Measurements from ENCODE around the gene PJA1.

Gene PJA1

DNA sequence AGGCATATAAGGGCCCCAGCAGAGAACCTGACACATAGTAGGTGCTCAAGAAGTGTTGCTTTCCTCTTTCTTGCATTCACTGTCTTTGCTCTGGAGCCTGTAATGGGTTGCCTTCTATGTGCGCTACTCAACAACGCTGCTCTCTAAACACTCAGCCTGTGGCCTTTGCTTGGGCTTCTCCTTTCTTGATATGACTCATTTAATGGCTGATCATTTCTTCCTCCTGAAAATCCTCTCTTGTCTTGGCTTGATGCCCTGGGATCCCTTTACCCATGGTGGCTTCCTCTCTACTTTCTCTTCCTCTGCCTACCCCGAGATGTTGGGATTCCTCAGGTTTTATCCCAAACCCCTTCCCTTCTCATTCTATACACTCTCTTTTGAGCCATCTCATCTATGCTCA is 19.9 kb upstream of the PJA1 start:
- no peak overlapping the region for H3K27ac ChIP-seq (ENCODE audit: low read depth, low read length)
- no peaks in the 10 kb centered on the region for H3K27me3 ChIP-seq (ENCODE audit: control insufficient read depth, low read length)
- no peaks in the 10 kb centered on the region for H3K9me2 ChIP-seq (replicated peaks; ENCODE audit: control insufficient read depth, low read length)
- no peaks in the 10 kb centered on the region for H3K9me3 ChIP-seq (ENCODE audit: control insufficient read depth, insufficient read depth, low read length)
- no peaks in the 10 kb centered on the region for H3K36me3 ChIP-seq (ENCODE audit: control insufficient read depth, low read length)
- no peaks in the 10 kb centered on the region for H4K20me1 ChIP-seq (ENCODE audit: control insufficient read depth, insufficient read depth, low read depth, low read length)
- H3K4me2 ChIP-seq (ENCODE audit: low read length), result no peak overlapping the region
- no peaks in the 10 kb centered on the region for H3K4me1 ChIP-seq (ENCODE audit: control insufficient read depth, low read length)
- TF ChIP-seq, protein P1, sequence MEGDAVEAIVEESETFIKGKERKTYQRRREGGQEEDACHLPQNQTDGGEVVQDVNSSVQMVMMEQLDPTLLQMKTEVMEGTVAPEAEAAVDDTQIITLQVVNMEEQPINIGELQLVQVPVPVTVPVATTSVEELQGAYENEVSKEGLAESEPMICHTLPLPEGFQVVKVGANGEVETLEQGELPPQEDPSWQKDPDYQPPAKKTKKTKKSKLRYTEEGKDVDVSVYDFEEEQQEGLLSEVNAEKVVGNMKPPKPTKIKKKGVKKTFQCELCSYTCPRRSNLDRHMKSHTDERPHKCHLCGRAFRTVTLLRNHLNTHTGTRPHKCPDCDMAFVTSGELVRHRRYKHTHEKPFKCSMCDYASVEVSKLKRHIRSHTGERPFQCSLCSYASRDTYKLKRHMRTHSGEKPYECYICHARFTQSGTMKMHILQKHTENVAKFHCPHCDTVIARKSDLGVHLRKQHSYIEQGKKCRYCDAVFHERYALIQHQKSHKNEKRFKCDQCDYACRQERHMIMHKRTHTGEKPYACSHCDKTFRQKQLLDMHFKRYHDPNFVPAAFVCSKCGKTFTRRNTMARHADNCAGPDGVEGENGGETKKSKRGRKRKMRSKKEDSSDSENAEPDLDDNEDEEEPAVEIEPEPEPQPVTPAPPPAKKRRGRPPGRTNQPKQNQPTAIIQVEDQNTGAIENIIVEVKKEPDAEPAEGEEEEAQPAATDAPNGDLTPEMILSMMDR (IDR thresholded peaks at IDR 0.05; ENCODE audit: low read depth, low read length, poor library complexity, severe bottlenecking), result no peak
- no peak for TF ChIP-seq EZH2phosphoT487 (IDR thresholded peaks at IDR 0.05; ENCODE audit: borderline replicate concordance, low read length)
- H3F3A ChIP-seq (ENCODE audit: control insufficient read depth, insufficient read depth), result no peaks in the 10 kb centered on the region
- H3K4me3 ChIP-seq (ENCODE audit: low read length), result no peak overlapping the region
- no peaks in the 10 kb centered on the region for H3K79me2 ChIP-seq (ENCODE audit: control insufficient read depth, low read length)

DNA sequence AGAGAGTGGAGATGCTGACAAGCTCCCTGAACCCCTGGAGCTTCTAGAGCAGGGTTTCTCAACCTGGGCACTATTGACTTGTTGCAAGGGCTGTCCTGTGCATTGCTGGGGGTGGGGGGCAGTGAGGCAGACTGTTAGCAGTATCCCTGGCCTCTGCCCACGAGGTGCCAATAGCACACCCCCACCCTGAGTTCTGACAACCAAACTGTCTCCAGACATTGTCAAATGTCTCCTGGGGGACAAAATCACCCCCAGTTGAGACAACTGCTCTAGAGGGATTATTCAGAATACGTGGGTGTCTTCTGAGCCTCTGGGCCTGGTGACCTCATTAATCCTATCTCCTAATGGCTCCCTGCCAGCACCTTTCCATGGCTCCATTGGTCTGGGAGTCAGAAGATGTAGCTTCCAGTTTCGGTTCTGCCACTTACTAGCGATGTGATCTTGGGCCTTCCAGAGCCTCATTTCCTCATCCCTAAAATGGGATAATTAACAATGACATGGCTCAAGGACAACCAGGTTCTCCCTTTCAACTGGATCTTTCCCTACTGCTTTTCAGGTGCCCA is 17.6 kb upstream of the PJA1 start:
- no peaks in the 10 kb centered on the region for H3K9me2 ChIP-seq (replicated peaks; ENCODE audit: control insufficient read depth, low read length)
- no peaks in the 10 kb centered on the region for H3K9me3 ChIP-seq (ENCODE audit: control insufficient read depth, insufficient read depth, low read length)
- TF ChIP-seq EZH2phosphoT487 (IDR thresholded peaks at IDR 0.05; ENCODE audit: borderline replicate concordance, low read length), result no peak
- TF ChIP-seq, protein P1 (IDR thresholded peaks at IDR 0.05; ENCODE audit: low read depth, low read length, poor library complexity, severe bottlenecking), result no peak
- no peaks in the 10 kb centered on the region for H4K20me1 ChIP-seq (ENCODE audit: control insufficient read depth, insufficient read depth, low read depth, low read length)
- H3K4me3 ChIP-seq (ENCODE audit: low read length), result no peak overlapping the region
- no peaks in the 10 kb centered on the region for H3K79me2 ChIP-seq (ENCODE audit: control insufficient read depth, low read length)
- no peaks in the 10 kb centered on the region for H3F3A ChIP-seq (ENCODE audit: control insufficient read depth, insufficient read depth)
- H3K36me3 ChIP-seq (ENCODE audit: control insufficient read depth, low read length), result no peaks in the 10 kb centered on the region
- H3K27ac ChIP-seq (ENCODE audit: low read depth, low read length), result no peak overlapping the region
- no peaks in the 10 kb centered on the region for H3K27me3 ChIP-seq (ENCODE audit: control insufficient read depth, low read length)
- H3K4me1 ChIP-seq (ENCODE audit: control insufficient read depth, low read length), result no peaks in the 10 kb centered on the region
- no peak overlapping the region for H3K4me2 ChIP-seq (ENCODE audit: low read length)

DNA sequence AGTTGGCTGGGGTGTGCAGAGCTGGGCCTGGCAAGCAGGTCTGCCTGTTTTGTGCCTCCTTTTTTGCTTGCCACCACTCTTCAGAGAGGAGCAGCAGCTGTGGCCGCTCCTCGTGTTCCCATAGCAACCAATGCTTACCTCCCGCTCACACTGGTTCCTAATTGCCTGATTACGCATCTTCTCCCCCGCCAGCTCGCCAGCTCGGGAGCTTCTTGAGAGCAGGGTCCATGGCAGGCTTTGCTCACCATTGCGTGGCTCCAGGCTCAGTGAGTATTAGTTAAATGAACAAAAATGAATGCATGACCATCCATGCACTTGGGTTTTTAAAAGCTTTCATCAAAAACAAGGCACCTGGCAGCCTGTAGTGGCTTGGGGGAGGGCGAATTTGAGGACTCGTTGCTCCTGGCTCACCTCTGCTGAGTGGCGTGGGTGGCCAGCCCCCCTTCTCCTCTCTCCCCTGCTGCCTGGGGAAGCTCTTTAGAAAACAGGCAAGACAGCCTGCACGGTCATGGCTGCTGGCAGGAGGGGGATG is 14.2 kb upstream of the PJA1 start:
- no peaks in the 10 kb centered on the region for H3K27me3 ChIP-seq (ENCODE audit: control insufficient read depth, low read length)
- no peaks in the 10 kb centered on the region for H4K20me1 ChIP-seq (ENCODE audit: control insufficient read depth, insufficient read depth, low read depth, low read length)
- H3K4me3 ChIP-seq (ENCODE audit: low read length), result no peak overlapping the region
- H3F3A ChIP-seq (ENCODE audit: control insufficient read depth, insufficient read depth), result no peaks in the 10 kb centered on the region
- no peaks in the 10 kb centered on the region for H3K36me3 ChIP-seq (ENCODE audit: control insufficient read depth, low read length)
- no peak overlapping the region for H3K27ac ChIP-seq (ENCODE audit: low read depth, low read length)
- no peaks in the 10 kb centered on the region for H3K9me2 ChIP-seq (replicated peaks; ENCODE audit: control insufficient read depth, low read length)
- H3K79me2 ChIP-seq (ENCODE audit: control insufficient read depth, low read length), result no peaks in the 10 kb centered on the region
- H3K9me3 ChIP-seq (ENCODE audit: control insufficient read depth, insufficient read depth, low read length), result no peaks in the 10 kb centered on the region
- H3K4me1 ChIP-seq (ENCODE audit: control insufficient read depth, low read length), result no peaks in the 10 kb centered on the region
- H3K4me2 ChIP-seq (ENCODE audit: low read length), result no peak overlapping the region
- TF ChIP-seq, protein P1 (IDR thresholded peaks at IDR 0.05; ENCODE audit: low read depth, low read length, poor library complexity, severe bottlenecking), result no peak
- no peak for TF ChIP-seq EZH2phosphoT487 (IDR thresholded peaks at IDR 0.05; ENCODE audit: borderline replicate concordance, low read length)
